HG03442 (cell line): ENCODE data around the gene TMEM258.

Experiments
- ATAC-seq: cut with Tn5 transposase; IDR thresholded peaks from one replicate; pipeline ENCODE4 v1.9.1; 2021; ENCODE audit warnings: mild to moderate bottlenecking, moderate library complexity; ENCODE audit not compliant: unreplicated experiment

Gene TMEM258

DNA sequence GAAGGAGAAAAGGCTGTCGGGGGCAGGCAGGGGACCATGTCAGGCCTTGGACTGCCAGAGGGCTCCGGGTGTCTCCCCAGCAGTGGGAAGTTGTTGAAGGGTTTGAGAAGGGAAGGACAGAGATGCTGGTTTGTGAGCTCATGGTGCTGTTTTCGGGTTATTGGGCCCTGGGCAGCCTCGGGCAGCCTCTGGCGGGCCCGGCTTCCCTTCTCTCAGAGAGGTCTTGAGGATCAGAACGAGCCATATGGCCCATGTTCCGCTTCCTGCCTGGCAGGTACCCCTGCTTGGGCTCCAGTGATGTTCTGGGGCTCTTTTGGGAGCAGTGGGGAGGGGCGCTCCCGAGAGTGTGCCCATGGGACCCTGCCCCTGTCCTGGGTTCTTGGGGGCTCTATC lies 30.2 kb downstream of the TMEM258 start:
- ATAC-seq = no peak

DNA sequence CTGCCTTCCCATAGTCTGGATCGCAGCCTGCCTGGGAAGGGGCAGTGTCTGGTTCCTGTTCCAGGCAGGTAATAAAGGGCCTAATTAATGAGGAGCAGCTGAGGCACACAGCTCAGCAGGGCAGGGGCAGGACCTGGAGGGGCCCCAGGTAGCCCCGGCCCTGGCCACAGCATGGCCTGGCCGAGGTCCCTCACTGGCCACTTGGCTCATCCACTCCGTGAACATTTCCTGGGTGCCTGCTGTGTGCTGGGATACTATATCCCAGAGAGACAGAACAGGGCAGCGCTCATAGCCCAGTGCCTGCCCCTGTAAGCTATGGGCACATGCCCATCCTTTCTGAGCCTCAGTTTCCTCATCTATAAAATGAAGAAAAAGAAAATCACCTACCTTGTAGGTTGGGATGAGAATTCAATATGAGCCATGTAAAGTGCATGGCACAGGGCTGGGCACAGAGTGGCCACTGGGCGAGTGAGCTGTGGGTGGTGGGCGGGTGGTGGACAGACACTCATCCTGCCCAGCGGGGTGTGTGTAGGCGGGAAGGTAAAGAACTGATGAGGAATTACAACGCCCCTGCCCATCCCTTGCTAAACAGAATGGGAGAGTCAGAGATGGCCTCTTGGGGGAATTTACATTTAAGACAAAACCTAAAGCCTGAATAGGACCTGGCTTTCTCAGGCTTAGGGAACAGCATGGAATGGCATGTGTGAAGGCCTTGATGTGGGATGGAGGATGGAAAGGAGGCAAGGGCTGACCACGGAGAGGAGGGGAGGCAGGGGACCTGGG lies 30.8 kb downstream of the TMEM258 start:
- no peak for ATAC-seq

DNA sequence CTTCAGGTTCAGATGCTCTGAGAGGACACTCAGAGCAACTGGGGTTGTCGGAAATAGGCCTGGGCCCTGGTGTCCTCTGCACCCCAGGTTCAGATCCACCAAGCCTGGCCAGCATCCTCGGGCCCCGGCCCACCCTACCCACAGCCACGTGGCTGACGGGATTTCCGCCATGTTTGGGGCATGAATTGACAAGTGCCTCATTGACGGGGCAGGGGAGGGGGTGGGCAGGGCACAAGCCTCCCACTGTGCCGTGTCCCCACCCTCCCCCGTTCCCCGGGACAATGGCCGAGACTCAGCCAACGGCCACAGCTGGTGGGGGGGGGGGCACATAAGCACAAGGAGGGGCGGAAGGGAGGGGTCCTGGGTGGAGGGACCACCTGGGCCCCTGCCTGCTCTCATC lies 31.5 kb downstream of the TMEM258 start:
- ATAC-seq = no peak

DNA sequence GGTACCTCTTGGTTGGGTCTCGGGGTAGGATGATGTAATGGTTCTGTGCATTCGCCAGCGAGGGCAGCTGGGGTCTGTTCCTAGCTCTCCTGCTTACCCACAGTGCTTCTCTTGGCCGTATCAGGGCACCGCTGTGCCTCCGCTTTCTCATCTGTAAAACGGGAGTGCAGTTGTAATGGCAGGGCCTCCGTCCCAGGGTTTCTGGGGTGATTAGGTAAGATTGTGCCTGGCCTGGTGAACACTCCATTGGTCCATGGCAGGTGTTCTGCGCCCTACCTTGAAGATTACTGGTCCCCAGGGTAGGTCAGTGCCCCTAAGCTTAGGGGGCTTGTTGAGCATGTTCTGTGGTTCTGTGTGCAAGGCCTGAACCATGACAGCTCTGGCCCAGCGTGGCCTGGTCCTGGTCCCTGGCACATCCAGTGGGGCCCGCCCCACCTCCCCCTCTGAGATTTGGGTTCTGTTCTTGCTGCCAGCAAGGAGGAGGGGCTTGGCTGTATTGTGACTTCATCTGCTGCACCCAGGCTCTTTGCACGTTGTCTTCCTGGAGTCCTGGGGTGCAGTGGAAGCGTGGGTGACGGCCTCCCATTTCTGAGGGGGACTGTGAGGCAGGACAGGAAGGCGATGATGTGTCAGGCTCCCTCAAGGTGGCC lies 35.1 kb downstream of the TMEM258 start:
- no peak for ATAC-seq

DNA sequence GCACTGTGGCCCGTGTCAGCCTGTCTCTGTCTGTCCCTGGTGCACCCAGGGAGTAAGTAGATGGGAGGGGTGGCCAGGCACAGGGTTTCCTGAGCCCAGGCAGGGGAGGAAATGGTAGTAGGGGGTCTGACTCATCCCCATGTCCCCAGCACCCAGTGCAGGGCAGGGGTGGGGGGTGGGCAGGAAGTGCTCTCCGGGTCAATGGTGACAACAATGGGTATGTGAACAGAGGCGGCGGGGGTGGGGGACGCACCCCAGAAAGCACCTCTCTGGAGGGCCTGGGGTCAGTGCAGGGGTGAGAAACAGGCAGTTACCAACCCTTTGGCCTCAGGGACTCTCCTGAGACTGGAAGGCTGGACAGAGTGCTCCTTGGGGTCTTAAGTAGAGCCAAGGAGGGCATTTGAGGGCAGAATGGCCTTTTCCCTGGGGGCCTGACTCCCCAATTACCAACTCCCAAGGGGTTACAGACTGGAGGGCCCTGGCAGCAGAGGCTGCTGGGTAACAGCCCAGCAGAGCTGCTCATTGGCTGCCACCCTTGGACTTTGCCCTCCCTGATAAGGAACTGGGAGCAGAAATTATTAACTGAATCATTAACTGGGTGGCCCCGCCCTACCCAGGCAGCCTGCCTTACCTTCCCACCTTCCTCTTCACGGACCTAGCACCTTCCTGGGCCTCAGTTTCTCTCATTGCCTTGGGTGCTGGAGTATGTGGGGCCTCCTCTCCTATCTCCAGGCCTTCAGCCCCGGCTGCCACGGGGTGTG lies 35.8 kb downstream of the TMEM258 start:
- peak; percentile 54 for ATAC-seq

DNA sequence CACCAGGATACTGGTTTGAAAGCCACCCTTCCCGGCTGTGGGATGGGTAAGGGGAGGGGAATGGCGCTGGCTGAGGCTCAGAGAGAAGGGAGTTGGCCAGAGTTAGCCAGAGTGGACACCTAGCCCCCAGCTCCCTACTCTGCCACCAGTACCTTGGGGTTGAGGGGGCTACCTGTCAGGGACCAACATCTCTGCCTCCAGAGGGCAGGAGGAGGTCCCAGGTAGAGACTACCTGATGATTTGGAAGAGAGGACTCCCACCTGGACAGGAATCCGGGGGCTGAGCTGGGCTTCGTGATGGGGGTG lies 36.3 kb downstream of the TMEM258 start:
- ATAC-seq = no peak

DNA sequence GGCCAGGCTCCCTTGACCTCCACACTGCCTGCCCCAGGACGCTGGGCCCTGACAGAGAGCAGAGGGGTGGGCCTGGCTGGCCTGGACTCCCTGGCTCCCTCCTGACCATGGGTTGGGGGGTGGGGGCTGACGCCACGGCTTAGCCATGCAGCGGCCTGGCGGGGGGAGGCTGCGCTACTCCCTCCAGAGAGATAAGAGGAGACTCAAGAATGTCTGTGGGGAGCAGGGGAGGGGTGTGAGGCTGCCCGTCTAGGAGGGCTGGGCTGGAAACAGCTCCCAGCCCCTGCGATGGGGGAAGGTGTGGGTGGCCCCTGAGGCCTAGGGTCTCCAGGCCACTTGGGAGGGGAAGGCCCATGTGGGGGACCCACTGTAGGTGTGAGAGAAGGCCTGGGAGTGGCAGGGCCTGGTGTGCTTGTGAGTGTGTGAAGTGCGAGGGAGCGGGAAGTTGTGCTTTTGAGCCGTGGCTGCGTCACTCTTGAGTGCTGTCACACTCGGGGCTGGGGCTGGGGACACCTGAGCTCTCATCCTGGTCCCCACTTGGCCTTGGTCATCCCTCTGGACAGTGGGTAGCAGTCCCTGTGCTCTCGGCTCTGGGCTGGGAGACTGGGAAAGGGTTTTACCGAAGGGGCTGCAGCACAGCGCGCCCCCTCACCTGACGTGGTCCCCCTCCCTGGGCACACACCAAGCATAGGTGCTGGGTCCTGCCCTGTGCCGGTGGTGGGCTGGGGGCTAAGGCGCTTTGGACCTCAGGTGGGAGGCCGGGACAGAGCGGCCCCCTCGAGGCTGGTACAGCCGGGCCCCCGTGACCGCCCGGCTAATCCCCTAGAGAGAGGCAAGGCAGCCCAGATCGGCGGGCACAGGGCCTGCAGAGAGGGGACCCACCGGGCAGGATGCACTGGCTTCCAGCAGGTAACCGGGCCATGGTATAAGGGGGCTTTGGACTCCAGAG lies 37.6 kb downstream of the TMEM258 start:
- ATAC-seq = no peak

DNA sequence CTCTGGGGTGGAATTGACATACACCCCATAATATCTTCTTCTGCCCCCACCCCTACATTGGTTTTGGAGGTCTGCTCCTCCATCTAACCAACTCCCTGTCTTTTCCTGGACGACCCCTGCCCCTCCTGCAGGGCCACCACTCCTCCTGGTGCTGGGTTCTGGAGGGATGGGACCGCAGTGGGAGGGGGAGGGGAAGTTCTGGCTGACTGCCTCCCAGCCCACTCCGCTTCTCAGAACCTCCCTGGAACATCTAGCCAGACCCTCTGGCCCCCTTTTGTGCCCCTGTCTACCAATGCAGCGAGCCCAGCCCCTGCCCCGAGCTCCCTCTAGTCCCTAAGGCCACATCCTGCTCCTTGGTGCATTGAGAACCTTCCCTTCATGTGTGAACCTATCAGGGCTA lies 38.7 kb downstream of the TMEM258 start:
- ATAC-seq = no peak

DNA sequence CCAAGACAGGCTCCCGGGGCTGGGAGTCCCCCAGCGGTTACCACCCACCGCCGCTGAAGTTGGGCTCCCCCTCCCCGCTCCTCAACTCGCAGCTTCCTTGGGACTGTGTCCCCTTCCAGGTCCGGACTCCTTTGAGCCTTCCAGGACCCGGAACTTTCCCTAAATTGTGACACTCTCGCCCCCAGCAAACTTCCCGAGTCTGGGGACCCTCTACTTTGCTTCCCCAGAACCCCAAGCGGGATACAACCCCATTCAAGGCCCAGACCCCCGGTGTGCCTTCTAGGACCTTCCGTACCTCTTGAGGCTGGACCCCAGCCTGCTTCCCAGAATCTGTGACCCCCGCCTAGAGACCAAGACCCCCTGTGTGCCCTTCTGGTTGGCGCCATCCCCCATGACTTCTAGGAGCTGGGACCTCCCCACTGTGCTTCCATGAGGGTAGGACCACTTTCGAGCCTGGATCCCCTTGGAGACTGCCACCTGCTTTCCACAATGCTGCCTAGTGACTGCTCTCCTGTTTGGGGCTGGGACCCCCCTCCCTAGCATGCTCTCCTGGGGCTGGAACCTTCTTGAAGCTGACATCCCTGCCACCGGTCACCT lies 39.4 kb downstream of the TMEM258 start:
- ATAC-seq = no peak

DNA sequence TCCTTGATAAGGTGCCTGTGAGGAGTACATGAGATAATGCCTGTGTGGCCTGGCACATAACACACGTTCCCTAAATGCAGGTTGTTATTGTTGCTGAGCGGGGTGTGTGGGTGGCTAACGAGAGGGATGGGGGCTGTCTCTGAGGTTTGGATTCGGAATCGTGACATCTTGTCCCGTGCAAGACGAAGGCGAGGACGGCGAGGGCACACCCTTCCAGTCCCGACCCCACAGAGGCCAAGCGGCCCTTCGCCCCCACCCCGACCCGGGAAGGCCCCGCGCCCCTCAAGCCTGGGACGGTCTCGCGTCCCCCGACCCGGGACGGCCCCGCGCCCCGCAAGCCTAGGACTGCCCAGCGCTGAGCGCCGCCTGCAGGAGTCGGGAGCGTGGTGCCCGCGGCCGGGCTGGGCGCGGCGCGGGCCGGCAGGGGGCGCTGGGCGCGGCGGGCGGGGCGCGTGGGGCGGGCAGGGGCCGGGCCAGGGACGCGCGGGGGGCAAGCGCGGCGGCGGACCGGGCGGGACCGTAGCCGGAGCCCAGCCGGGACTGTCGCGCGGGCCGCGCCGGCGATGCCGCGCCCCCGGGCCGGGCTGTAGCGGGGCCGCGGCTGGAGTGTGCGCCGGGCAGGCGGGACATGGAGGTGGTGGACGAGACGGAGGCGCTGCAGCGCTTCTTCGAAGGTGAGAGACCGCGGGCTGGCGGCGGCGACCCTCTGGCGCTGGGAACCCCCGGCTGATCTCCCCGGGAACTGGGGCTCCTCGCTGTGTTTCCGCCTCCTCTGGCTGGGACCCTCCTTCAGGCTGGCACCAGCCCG lies 40.1 kb downstream of the TMEM258 start, which contains the start of gene MYRF:
MYRF (plus strand) TSS at position 520 of the 808 bp plus-strand sequence; CDS start at position 629, 109 bp downstream.
- ATAC-seq = no peak

DNA sequence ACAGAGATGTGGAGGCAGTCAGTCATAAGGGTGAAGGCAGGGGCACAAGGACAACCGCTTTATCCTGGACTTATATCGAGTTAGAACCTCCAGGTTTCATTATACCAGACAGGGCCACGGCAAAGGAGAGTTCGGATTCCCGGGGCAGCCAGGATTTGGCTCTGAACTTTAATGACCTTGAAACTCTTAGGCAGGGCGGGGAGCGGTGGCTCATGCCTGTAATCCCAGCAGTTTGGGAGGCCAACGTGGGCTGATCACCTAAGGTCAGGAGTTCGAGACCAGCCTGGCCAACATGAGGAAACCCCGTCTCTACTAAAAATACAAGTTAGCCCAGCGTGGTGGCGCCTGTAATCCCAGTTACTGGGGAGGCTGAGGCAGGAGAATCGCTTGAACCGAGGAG lies 41.0 kb downstream of the TMEM258 start:
- ATAC-seq = no peak

DNA sequence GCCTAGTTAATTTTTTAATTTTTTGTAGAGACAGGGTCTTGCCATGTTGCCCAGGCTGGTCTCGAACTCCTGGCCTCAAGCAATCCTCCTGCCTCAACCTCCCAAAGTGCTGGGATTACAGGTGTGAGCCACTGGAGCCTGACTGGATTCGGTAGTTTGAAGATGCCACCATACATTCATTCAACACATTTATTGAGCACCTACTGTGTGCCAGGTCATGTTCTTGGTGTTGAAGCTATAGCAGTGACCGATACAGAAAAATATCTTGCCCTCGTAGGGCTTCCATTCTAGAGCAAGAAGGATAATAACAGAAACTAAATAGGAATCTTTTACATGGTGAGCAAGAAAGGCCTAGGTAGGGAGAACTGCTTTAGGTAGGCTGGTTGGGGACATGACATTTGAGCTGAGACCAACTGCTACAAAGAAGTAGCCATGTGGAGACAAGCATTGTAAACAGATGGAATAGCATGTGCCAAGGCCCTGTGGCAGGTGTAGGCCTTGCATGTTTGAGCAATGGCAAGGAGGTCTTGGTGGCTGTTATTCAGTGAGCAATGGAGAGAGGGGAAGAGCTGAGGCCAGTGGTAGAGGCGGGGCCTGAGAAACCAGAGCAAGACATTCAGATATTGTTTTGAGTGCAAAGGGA lies 41.6 kb downstream of the TMEM258 start:
- ATAC-seq = no peak

DNA sequence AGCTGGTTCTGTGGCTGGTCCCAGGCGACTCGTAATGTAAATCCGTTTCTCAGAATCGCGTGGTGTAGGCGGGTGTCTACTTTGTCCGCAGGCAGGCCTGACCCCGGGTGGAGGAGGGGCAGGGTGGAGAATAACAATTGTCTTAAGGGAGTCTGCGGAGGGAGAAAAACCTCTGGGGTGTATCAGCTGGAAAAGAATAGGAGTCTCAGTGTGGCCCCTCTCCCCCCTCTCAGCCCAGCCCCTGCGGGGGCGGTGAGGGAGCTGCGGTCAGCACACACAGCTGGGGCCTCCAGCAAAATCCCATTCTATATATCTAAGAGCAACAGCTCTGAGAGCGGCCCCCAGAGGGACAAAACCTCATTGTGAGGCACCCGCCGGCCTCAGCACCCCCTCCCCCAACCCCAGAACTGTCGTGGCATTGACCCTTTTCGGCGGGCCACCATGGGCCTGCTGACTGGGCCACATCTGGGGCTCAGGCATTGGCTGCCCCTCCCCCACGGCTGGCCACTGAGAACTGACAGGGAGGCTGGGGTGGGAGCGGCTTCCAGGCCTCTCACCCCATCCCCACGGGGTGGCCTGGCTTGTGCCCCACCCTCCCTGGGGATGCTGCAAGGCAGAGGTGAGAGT lies 42.7 kb downstream of the TMEM258 start:
- ATAC-seq = no peak

DNA sequence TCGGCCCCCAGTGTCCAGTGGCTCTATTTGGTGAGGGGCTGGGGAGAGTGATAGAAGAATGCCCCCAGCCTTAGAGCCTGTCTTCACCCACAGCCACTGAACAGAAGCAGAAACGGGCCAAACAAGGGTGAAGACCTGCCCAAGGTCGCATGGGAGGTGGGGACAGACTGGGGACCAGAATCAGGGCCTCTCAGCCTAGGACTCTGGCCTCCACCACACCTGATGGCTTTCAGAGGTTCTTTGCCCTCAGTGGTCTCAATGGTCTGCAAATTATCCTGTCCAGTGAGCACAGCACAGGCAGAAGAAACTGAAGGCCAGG lies 44.5 kb downstream of the TMEM258 start:
- no peak for ATAC-seq

DNA sequence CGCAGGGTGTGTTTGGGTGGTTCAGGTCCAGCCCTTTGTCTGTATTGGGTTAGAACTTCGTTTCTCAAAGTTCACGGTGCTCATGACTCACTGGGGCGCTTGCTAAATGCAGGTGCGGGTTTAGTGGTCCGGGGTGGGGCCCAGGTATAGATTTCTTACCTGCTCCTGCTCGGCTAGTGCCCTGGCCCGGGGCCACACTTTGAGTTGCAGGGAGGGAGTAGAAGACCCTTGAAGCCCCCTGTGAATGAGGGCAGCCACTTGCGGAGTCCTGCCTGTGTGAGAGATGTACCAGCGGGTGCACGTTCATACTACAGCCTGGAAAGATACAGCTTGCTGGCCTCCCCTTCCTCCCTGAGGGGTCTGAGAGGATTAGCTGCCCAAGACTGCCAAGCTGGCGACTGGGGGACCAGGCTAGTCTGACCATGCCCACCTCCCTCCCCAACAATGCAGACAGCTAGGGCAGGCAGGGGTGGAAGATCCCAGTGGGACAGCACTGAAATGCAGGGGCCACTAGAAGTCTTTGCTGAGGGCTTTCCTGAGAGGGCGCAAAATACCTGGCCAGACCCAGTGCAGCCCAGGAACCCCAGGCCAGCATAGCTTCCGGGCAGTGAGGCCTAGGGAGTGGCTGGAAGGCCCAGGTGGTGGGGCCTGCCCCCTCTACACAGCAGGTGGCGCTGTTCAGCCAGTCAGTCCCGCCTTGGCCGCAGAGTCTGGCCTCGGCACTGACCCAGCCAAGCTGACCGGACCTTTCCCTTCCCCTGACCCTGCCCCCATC lies 45.0 kb downstream of the TMEM258 start:
- ATAC-seq = no peak

DNA sequence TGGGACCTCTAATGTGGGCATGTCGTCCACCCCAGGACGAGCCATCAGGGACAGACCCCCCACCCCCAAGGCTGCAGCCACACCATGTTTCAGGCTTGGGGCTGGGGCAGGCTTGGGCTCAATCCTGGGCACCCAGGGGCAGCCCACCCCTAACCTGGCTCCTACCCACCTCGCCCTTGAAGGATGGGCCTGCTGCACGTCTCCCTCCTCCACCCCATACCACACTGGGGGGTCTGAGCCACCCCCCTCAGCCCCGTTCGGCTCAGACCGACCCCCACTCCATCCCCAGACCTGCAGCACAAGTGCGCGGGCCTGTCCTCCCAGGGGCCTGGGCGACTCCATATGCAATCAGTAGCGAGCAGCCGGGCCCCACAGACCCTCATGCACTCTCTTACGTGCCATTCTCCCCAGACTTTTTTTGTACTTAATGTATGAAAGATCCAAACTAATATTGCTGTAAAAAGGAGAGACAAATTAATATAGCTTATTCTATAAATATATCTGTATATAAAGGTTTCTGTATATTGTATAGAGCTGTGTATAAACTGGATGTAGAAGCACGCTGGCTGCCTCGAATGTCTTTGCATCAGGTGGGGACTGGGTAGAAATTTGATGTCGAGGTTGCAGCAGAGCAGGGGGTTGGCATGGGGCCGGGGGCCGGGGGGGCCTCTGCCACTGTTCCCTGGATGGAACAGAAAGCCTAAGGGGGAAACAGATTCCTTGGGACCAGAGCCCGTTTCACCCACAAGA lies 45.8 kb downstream of the TMEM258 start:
- no peak for ATAC-seq

DNA sequence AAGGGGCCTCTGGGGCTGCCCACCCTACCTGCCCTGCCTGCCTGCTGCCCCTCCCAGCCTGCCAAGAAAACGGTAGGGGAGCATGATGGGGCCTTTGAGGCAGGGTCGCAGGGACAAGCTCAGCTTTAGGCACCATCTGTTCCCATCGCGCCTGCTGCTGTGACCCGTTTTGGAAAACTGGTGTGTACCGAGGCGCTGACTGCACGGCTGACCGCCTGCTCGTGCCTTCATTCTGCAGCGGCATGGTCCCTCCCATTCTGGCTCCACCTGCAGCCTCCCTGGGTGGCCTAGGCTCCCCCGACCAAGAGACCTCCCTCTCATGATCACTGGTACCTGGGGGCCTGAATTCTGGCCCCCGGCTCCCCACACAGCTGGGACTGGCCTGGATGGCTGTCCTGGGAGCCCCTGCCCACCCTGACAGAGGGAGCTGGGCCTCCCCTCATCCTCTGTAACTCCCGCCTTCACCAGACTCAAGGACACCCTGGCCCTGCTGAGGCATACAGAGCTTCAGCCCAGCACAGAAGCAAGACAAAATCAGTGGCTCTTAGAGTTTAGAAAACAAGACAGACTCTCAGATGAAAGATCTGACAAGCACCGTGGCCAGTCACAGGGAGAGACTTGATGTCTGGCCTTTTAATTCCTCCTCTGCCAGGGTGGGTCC lies 46.5 kb downstream of the TMEM258 start:
- no peak for ATAC-seq
